GM06990 (cell line): Measurements from ENCODE around the gene PPP6R3.
"Not testable (repeated sequence)": the region's sequence is repeated elsewhere in the genome, so short reads cannot be mapped to it uniquely, and the experiment has no call there.

Experiments used
- DNase-seq: peaks from one replicate; pipeline ENCODE4 v3.0.0-alpha.2; 2011; ENCODE audit not compliant: insufficient read length; ENCODE audit errors: extremely low read depth
- H3K27me3 ChIP-seq: replicated peaks from 2 replicates; pipeline ENCODE4 v1.6.0; 2011; ENCODE audit warnings: low read length; ENCODE audit not compliant: control insufficient read depth, insufficient read depth
- H3K36me3 ChIP-seq: 2 replicates; pipeline ENCODE4 v1.5.1; 2011; ENCODE audit warnings: low read length; ENCODE audit not compliant: control insufficient read depth, insufficient read depth
- H3K4me3 ChIP-seq: replicated peaks from 2 replicates; pipeline ENCODE4 v1.5.1; 2011; ENCODE audit warnings: low read depth, mild to moderate bottlenecking, control low read depth, low read length
- CTCF ChIP-seq: IDR thresholded peaks from 2 replicates; pipeline ENCODE4 v1.5.1; 2011; ENCODE audit warnings: low read length, control low read depth, mild to moderate bottlenecking, inconsistent platforms; ENCODE audit not compliant: insufficient read depth, poor library complexity, severe bottlenecking

PPP6R3 gene

DNA sequence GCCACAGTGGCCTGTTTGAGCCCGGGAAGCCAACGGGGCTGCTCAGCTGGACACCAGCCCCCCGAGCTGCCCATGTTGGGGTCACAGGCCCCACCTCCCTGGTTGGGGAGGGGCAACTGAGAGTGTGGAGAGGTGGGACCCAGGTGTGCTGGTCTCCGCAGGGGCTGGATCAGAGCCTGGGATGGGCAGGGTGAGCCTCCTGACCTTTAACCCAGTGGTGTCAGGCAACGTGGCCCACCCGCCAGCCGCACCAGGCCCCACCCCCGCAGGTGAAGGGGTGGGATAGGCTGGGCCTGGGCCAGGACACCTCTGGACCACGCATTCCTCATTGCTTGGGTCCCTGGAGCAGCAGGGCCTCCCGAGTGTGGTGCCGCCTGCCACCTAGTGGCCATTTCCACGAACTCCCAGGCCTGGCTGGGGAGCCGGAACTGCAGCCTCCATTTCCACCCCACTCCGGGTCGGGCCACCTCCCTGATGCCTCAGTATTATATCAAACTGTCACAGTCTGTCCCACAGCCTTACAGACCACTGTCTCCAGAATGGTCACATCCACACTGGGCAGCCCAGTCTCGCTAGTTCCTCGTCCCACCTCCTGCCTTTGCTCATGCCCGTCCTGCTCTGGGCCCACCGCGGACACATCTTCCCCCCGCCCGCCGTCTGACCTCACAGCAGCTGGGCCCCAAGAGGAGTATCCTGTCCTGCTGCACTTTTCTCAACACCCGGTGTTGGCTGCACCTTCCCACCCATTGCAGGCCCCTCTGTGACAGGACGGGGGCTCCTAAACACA, 13.3 kb upstream of the PPP6R3 start:
- Histone ChIP-seq H3K27me3 (no peaks in the 10 kb centered on the region), H3K4me3 (no peak overlapping the region), H3K36me3 (peaks cover 2% of the 10 kb centered on the region)
- peak; percentile 93 for TF ChIP-seq CTCF
- DNase-seq, result peak; percentile 63

GRCh38 chr11:68447914-68448313, 12.6 kb upstream of the PPP6R3 start:
- not testable (repeated sequence) for H3K36me3 ChIP-seq, H3K4me3 ChIP-seq, DNase-seq, H3K27me3 ChIP-seq

DNA sequence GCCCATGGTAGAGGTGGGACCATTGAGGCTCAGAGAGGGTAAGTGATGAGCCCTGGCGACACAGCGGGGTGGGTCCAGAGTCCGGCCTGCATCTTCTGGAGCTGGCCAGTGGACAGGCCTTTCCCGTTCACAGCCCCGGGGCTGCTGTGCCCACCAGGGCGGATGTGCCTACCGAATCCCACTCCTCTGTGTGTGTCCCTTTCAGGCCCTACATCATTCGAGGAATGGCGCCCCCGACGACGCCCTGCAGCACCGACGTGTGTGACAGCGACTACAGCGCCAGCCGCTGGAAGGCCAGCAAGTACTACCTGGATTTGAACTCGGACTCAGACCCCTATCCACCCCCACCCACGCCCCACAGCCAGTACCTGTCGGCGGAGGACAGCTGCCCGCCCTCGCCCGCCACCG, 11.9 kb upstream of the PPP6R3 start:
- H3K36me3 ChIP-seq, result no peaks in the 10 kb centered on the region
- no peak for DNase-seq

GRCh38 chr11:68449951-68450350, 10.6 kb upstream of the PPP6R3 start:
- no peak for TF ChIP-seq CTCF
- Histone ChIP-seq H3K36me3 (no peaks in the 10 kb centered on the region), H3K4me3 (no peak overlapping the region), H3K27me3 (no peaks in the 10 kb centered on the region)
- no peak for DNase-seq

More for the DNA sequence above, 11.9 kb upstream of the PPP6R3 start:
- H3K27me3 ChIP-seq, result no peaks in the 10 kb centered on the region
- TF ChIP-seq CTCF, result no peak
- no peak overlapping the region for H3K4me3 ChIP-seq

GRCh38 chr11:68450711-68451110, 9.8 kb upstream of the PPP6R3 start:
- H3K4me3 ChIP-seq, result no peak overlapping the region
- no peaks in the 10 kb centered on the region for H3K36me3 ChIP-seq
- DNase-seq, result no peak
- no peaks in the 10 kb centered on the region for H3K27me3 ChIP-seq
- TF ChIP-seq CTCF, result no peak

DNA sequence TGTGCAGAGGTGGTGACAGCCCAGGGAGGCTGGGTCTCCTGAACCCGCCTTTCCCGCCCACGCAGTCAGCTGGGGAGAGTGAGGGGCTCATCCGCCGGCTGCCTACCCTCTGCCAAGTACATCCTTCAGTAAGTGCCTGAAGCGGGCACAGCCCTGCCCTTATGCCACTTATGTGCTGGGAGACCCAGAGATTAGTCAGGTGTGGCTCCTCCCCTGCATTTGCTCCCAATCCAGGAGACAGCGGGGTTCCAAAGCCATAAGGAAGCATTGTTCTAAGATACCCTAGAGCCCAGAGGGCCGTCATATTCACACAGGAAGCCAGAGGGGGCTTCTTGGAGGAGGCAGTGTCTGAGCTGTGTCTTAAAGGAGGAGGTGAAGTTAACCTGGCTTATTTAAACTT, 5.8 kb upstream of the PPP6R3 start:
- Histone ChIP-seq H3K4me3 (no peak overlapping the region), H3K36me3 (no peaks in the 10 kb centered on the region), H3K27me3 (no peaks in the 10 kb centered on the region)
- DNase-seq, result no peak
- no peak for TF ChIP-seq CTCF
